B cell (primary cell): Measurements from ENCODE around the gene XXYLT1. TPM values are rescaled to one million over a fixed set of nuclear protein-coding genes. Genes with fewer than 3 reads are reported as not detected.

ENCODE experiments used
- ATAC-seq: fragments of 200-7000 bp; cut with Tn5 transposase; one replicate; pipeline ENCODE4 v1.10.0; 2021; ENCODE audit warnings: low read depth, mild to moderate bottlenecking, moderate number of reproducible peaks, moderate library complexity
- CTCF ChIA-PET: fragments of 350-600 bp; sonication (Branson Sonifier 250); formaldehyde crosslinking; loops from one replicate; lab custom pipeline; 2021; ENCODE audit warnings: antibody characterized with exemption, inconsistent platforms; lab: Charles Lee
- POLR2A ChIA-PET: fragments of 350-600 bp; sonication (Branson Sonifier 250); formaldehyde crosslinking; loops from one replicate; lab custom pipeline; 2021; ENCODE audit warnings: antibody characterized with exemption; lab: Charles Lee
- DNase-seq: peaks from one replicate; pipeline ENCODE4 v3.0.0; 2013
- H2AFZ ChIP-seq: 2 replicates; pipeline ENCODE4 v1.6.1; 2012; ENCODE audit warnings: mild to moderate bottlenecking, low read depth, low read length; ENCODE audit not compliant: insufficient read depth, poor library complexity, severe bottlenecking
- H3K27ac ChIP-seq, 2 donors: 1 replicate in 1 of 2; 2 replicates in 1 of 2; pipeline ENCODE4 v1.5.1; 2012 to 2013; ENCODE audit warnings: low read length in 2 of 2, mild to moderate bottlenecking in 2 of 2, moderate library complexity in 1 of 2
- H3K27me3 ChIP-seq, 4 experiments: fragments of 200-600 bp in 1 of 4; sonication (generic) in 1 of 4; replicated peaks in 1 of 4; 1 replicate in 2 of 4; 2 replicates in 2 of 4; pipeline versions ENCODE4 v1.6.1 to v1.7.0; 2013 to 2016; ENCODE audit warnings: low read length in 3 of 4, mild to moderate bottlenecking in 2 of 4, mixed read lengths in 1 of 4, moderate library complexity in 1 of 4; ENCODE audit not compliant: insufficient read depth in 4 of 4, control insufficient read depth in 3 of 4; ENCODE audit errors: control extremely low read depth in 1 of 4
- H3K36me3 ChIP-seq, 2 experiments: replicated peaks in 1 of 2; 1 replicate in 1 of 2; 2 replicates in 1 of 2; pipeline versions ENCODE4 v1.6.1 to v1.7.1; 2013; ENCODE audit warnings: low read length in 1 of 2; ENCODE audit not compliant: insufficient read depth in 2 of 2, control insufficient read depth in 1 of 2; ENCODE audit errors: control extremely low read depth in 1 of 2, extremely low read depth in 1 of 2
- H3K4me1 ChIP-seq, 2 donors: fragments of 200-600 bp in 1 of 2; sonication (generic) in 1 of 2; 1 replicate in 1 of 2; 2 replicates in 1 of 2; pipeline versions ENCODE4 v1.5.1 to v1.6.1; 2013 to 2017; ENCODE audit warnings: low read length in 2 of 2; ENCODE audit not compliant: control insufficient read depth in 2 of 2, insufficient read depth in 2 of 2
- H3K4me2 ChIP-seq: replicated peaks from 2 replicates; pipeline ENCODE3; 2012; ENCODE audit warnings: mild to moderate bottlenecking, low read depth, low read length; ENCODE audit not compliant: poor library complexity, severe bottlenecking
- H3K4me3 ChIP-seq, 5 experiments: fragments of 200-600 bp in 1 of 5; sonication (generic) in 1 of 5; 1 replicate in 3 of 5; 2 replicates in 2 of 5; pipeline versions ENCODE4 v1.5.1 to v1.7.0; 2011 to 2016; ENCODE audit warnings: low read length in 4 of 5, mild to moderate bottlenecking in 4 of 5, low read depth in 2 of 5, control low read depth in 1 of 5, moderate library complexity in 1 of 5; ENCODE audit not compliant: insufficient read depth in 1 of 5; ENCODE audit errors: control extremely low read depth in 1 of 5, extremely low read depth in 1 of 5
- H3K79me2 ChIP-seq: fragments of 200-600 bp; sonication (generic); one replicate; pipeline ENCODE4 v1.6.0; 2016; ENCODE audit warnings: low read length; ENCODE audit not compliant: control insufficient read depth, insufficient read depth
- H3K9ac ChIP-seq: fragments of 200-600 bp; sonication (generic); 2 replicates; pipeline ENCODE4 v1.6.1; 2017; ENCODE audit warnings: mild to moderate bottlenecking, low read length, moderate library complexity
- H3K9me3 ChIP-seq, 3 donors: one replicate each; pipeline versions ENCODE4 v1.6.1 to v1.7.1; 2013; ENCODE audit warnings: low read length in 2 of 3; ENCODE audit not compliant: control insufficient read depth in 2 of 3, insufficient read depth in 1 of 3; ENCODE audit errors: control extremely low read depth in 1 of 3
- H4K20me1 ChIP-seq: 2 replicates; pipeline ENCODE4 v1.6.0; 2012; ENCODE audit warnings: mild to moderate bottlenecking, low read length; ENCODE audit not compliant: insufficient read depth, control insufficient read depth, poor library complexity, severe bottlenecking
- H3K27ac Mint-ChIP-seq: one replicate; pipeline ENCODE4 v1.8.0; 2021; ENCODE audit warnings: mixed read lengths
- H3K27me3 Mint-ChIP-seq: one replicate; pipeline ENCODE4 v1.8.0; 2021; ENCODE audit warnings: mixed read lengths
- H3K4me1 Mint-ChIP-seq: one replicate; pipeline ENCODE4 v1.8.0; 2021; ENCODE audit warnings: mixed read lengths
- H3K4me3 Mint-ChIP-seq: one replicate; pipeline ENCODE4 v1.8.0; 2021; ENCODE audit warnings: mixed read lengths
- H3K9me3 Mint-ChIP-seq: one replicate; pipeline ENCODE4 v1.8.0; 2022; ENCODE audit warnings: mixed read lengths; ENCODE audit not compliant: insufficient read depth
- EZH2 ChIP-seq: IDR thresholded peaks from 2 replicates; pipeline ENCODE4 v1.6.1; 2012; ENCODE audit warnings: borderline replicate concordance, low read depth, mild to moderate bottlenecking, moderate library complexity, low read length; ENCODE audit not compliant: insufficient read depth, poor library complexity, severe bottlenecking
- WGBS: methylation state at CpG from one replicate; pipeline ENCODE4 v1.1.5; 2013; ENCODE audit warnings: missing lambda C conversion rate; ENCODE audit not compliant: insufficient coverage; 5-methylcytosine and 5-hydroxymethylcytosine counted together
- intact Hi-C: fragments of 100-400 bp; cut with micrococcal nuclease; formaldehyde crosslinking; loops from one replicate; pipeline ENCODE4 v1.10.0; 2022
- polyA plus RNA-seq: library from polyadenylated mRNA; depleted of rRNA; stranded (reverse); fragments of >200 nt; gene quantifications from 2 replicates; pipeline ENCODE4 v1.2.3, GENCODE V29; 2012
- total RNA-seq, 2 donors: library from RNA; stranded (reverse); fragments of 120-200 nt in 1 of 2; gene quantifications; 1 replicate in 1 of 2; 2 replicates in 1 of 2; pipeline versions ENCODE4 v1.2.3 to v1.2.4, GENCODE V29; 2013 to 2022
- TF ChIP-seq, protein P1 (sequence below): fragments of 200-600 bp; IDR thresholded peaks from one replicate; pipeline ENCODE4 v1.8.0; 2022; ENCODE audit warnings: antibody characterized with exemption, mild to moderate bottlenecking

XXYLT1 gene
- total and polyA plus RNA-seq, 2 donors (not counting 1 experiment from before 2014, with no cell fraction given): 2.6 to 11.2 TPM

DNA sequence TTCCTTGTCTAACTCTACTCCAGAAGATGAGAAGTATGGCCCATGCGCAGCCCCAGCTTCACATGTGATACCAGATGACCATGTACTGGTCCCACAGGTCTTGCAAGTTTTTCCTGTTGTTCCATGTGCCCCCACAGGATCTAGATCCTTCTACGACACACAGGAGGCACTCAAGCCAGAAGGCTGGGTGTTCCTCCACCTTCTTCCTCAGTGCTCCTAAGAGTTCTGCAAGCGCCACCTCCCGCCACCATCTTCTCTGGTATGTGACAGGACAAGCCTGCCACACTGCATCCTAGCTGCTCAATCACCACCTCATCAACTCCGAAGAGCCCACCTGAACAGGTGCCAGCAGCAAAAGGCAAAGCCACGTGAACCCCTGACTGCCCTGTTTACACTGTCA is 43.1 kb downstream of the XXYLT1 start:
- no peak overlapping the region for H3K27ac ChIP-seq
- H3K27me3 ChIP-seq: no peaks in the 10 kb centered on the region
- H3K27me3 Mint-ChIP-seq: no peaks in the 10 kb centered on the region
- no peak overlapping the region for H3K27ac Mint-ChIP-seq
- no peak overlapping the region for H3K4me3 ChIP-seq
- no peaks in the 10 kb centered on the region for H3K36me3 ChIP-seq
- DNase-seq: no peak
- H3K9me3 ChIP-seq: no peaks in the 10 kb centered on the region
- no peak overlapping the region for H3K4me2 ChIP-seq
- CTCF ChIA-PET: interaction anchor here (0.7 to 2.2 kb wide), 3 partner anchors 98 to 545 kb away, joined by 4 to 12 read pairs (median 5); no protein-coding TSS in a partner anchor
- peaks cover 0 to 11% of the 10 kb centered on the region in 2 donors for H3K4me1 ChIP-seq
- no peak overlapping the region for H3K9ac ChIP-seq
- H3K79me2 ChIP-seq: no peaks in the 10 kb centered on the region
- POLR2A ChIA-PET: no interaction called here
- peaks cover 2% of the 10 kb centered on the region for H3K9me3 Mint-ChIP-seq
- peaks cover 19% of the 10 kb centered on the region for H3K4me1 Mint-ChIP-seq
- TF ChIP-seq, protein P1, sequence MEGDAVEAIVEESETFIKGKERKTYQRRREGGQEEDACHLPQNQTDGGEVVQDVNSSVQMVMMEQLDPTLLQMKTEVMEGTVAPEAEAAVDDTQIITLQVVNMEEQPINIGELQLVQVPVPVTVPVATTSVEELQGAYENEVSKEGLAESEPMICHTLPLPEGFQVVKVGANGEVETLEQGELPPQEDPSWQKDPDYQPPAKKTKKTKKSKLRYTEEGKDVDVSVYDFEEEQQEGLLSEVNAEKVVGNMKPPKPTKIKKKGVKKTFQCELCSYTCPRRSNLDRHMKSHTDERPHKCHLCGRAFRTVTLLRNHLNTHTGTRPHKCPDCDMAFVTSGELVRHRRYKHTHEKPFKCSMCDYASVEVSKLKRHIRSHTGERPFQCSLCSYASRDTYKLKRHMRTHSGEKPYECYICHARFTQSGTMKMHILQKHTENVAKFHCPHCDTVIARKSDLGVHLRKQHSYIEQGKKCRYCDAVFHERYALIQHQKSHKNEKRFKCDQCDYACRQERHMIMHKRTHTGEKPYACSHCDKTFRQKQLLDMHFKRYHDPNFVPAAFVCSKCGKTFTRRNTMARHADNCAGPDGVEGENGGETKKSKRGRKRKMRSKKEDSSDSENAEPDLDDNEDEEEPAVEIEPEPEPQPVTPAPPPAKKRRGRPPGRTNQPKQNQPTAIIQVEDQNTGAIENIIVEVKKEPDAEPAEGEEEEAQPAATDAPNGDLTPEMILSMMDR: no peak
- no peak for TF ChIP-seq EZH2
- 97% methylated on average over 6 of the region's 6 CpGs for WGBS
- H4K20me1 ChIP-seq: no peaks in the 10 kb centered on the region
- H2AFZ ChIP-seq: no peak overlapping the region
- no peak overlapping the region for H3K4me3 Mint-ChIP-seq
- intact Hi-C loops: no loop called here
- no peak for ATAC-seq

DNA sequence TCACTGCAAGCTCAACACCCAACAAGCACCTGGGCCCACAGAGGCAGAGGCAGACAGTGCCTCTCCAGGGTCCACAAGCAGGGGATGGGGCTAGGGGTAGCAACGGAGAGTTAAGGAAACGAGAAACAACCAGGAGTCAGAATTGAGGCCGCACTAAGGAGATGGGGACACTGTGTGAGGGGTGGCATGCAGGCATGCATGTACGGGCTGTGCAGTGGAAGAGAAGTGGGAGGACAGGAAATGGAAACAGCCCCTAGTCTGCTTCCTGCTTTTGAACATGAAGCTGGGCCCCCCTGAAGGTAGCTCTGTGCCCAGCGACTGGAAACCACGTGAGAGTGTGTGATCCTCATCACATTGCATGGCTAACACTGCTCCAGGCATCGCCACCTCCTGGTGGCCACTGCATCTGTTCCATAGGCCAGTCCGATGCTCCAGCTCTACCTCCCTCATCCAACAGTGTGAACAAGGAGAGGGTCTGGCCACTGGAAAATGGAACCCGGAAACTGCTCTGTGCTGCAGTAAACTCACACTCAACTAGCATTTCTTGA is 44.0 kb downstream of the XXYLT1 start:
- Histone ChIP-seq H3K9me3 (no peaks in the 10 kb centered on the region), H3K4me3 (no peak overlapping the region), H2AFZ (peak overlapping the region; percentile 31), H3K27ac (no peak overlapping the region), H3K4me1 (peaks cover 0 to 11% of the 10 kb centered on the region in 2 donors), H4K20me1 (no peaks in the 10 kb centered on the region), H3K79me2 (no peaks in the 10 kb centered on the region), H3K4me2 (no peak overlapping the region), H3K9ac (no peak overlapping the region), H3K27me3 (no peaks in the 10 kb centered on the region), H3K36me3 (no peaks in the 10 kb centered on the region)
- Mint-ChIP-seq H3K4me3 (no peak overlapping the region), H3K27me3 (no peaks in the 10 kb centered on the region), H3K27ac (no peak overlapping the region), H3K9me3 (peaks cover 2% of the 10 kb centered on the region), H3K4me1 (peaks cover 19% of the 10 kb centered on the region)
- no peak for DNase-seq
- peak; percentile 36 for ATAC-seq
- ChIA-PET POLR2A (interaction anchor here (0.7 kb wide), 1 partner anchor 76 kb away, joined by 3 read pairs; no protein-coding TSS in a partner anchor), CTCF (interaction anchor here (1.3 to 2.2 kb wide), 3 partner anchors 120 to 544 kb away, joined by 4 to 12 read pairs (median 5); no protein-coding TSS in a partner anchor)
- 61% methylated on average over 8 of the region's 9 CpGs for WGBS
- TF ChIP-seq, protein P1: no peak
- no peak for TF ChIP-seq EZH2
- intact Hi-C loops: no loop called here
